ENCODE measurements around the gene NFATC2. TPM values are rescaled to one million over a fixed set of nuclear protein-coding genes. Genes with fewer than 3 reads are reported as not detected.

Gene NFATC2
- polyA plus RNA-seq, 1 of the 3 experiments (the other 2 are of a cell fraction), result 0.36 TPM

DNA sequence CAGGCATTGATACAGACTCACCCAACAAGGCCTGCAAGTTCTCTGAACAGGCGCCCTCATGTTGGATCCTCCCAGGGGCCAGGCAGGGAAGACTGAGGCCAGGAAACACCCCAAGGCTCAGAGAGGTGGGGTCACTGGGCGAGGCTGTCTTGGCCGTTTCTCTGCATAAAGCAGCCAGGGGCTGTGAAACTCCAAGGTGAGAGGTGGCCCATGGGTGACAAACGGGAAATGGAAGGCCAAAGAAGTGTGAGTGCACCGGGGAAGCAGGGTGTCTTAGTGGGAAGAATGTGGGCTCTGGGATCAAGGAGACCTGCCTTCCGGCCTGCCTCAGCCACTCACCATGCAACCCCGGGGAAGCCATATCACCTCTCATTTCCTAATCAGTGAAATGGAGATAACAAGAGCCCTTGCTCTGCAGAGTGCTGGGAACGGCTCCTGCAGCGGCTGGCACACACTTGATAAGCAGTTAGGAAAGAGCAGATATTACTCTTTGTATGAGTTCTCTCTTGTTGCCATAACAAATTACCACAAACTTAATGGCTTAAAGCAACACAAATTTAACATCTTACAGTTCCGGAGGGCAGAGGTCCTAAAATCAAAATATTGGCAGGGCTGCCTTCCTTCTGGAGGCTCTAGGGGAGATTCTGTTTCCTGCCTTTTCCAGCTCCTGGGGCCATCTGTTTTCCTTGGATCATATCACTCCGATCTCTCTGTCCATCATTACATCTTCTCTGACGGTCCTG is 168.6 kb downstream of the NFATC2 start:
- Histone ChIP-seq H3K4me2 (no peak overlapping the region), H3K27ac (ENCODE audit: low read depth in 2 of 2, low read length in 1 of 2) (0 out of 4 replicates have a peak overlapping the region, but pooled peaks of 1 of the 2 experiments have one; percentile 17), H3K4me3 (ENCODE audit: low read depth in 2 of 2, low read length in 1 of 2) (no peak overlapping the region), H3K9me3 (no peaks in the 10 kb centered on the region), H2AFZ (ENCODE audit: low read depth) (no peak overlapping the region), H3K36me3 (replicated peaks in 1 of 2; ENCODE audit: control insufficient read depth in 1 of 2, insufficient read depth in 2 of 2, low read length in 1 of 2) (no peaks in the 10 kb centered on the region), H3F3A (replicated peaks; ENCODE audit: insufficient read depth) (peaks cover 3% of the 10 kb centered on the region), H3K79me2 (ENCODE audit: insufficient read depth) (no peaks in the 10 kb centered on the region), H3K9ac (no peak overlapping the region), H3K9me2 (no peaks in the 10 kb centered on the region), H3K27me3 (ENCODE audit: insufficient read depth) (no peaks in the 10 kb centered on the region), H4K20me1 (ENCODE audit: insufficient read depth) (no peaks in the 10 kb centered on the region), H3K4me1 (ENCODE audit: control insufficient read depth in 1 of 2, insufficient read depth in 2 of 2, low read depth in 1 of 2, low read length in 1 of 2) (peaks cover under 1 to 28% of the 10 kb centered on the region in 2 experiments; a peak in 2 of 4 replicates)
- TF ChIP-seq GATA2 (CRISPR knock-in tag; IDR thresholded peaks at IDR 0.05), result peak; percentile 20
- 0 out of 4 replicates have a peak, but pooled peaks of 1 of the 2 experiments have one; percentile 6 for TF ChIP-seq EP300 (IDR thresholded peaks at IDR 0.05; ENCODE audit: borderline replicate concordance in 1 of 2, low read depth in 1 of 2, low read length in 1 of 2)
- peak; percentile 23; the same call in 1 of the 2 replicates for TF ChIP-seq RCOR1 (IDR thresholded peaks at IDR 0.05; ENCODE audit: low read length)
- TF ChIP-seq, protein P1, sequence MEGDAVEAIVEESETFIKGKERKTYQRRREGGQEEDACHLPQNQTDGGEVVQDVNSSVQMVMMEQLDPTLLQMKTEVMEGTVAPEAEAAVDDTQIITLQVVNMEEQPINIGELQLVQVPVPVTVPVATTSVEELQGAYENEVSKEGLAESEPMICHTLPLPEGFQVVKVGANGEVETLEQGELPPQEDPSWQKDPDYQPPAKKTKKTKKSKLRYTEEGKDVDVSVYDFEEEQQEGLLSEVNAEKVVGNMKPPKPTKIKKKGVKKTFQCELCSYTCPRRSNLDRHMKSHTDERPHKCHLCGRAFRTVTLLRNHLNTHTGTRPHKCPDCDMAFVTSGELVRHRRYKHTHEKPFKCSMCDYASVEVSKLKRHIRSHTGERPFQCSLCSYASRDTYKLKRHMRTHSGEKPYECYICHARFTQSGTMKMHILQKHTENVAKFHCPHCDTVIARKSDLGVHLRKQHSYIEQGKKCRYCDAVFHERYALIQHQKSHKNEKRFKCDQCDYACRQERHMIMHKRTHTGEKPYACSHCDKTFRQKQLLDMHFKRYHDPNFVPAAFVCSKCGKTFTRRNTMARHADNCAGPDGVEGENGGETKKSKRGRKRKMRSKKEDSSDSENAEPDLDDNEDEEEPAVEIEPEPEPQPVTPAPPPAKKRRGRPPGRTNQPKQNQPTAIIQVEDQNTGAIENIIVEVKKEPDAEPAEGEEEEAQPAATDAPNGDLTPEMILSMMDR (IDR thresholded peaks at IDR 0.05), result no peak
- no peak for TF ChIP-seq GABPA (IDR thresholded peaks at IDR 0.05; ENCODE audit: low read depth)
- TF ChIP-seq CHD2 (IDR thresholded peaks at IDR 0.05; ENCODE audit: low read length, partially characterized antibody), result peak; percentile 8
- no peak for TF ChIP-seq NFIC (IDR thresholded peaks at IDR 0.05; ENCODE audit: borderline replicate concordance)
- ChIA-PET POLR2A (no interaction called here), CTCF (interaction anchor here (0.7 to 6.7 kb wide), 16 partner anchors 9 to 391 kb away, joined by 3 to 95 read pairs (median 8); no protein-coding TSS in a partner anchor)
- 72% methylated on average over 12 of the region's 12 CpGs for WGBS (ENCODE audit: low lambda C conversion rate)
- DNase-seq, result peak; percentile 71

DNA sequence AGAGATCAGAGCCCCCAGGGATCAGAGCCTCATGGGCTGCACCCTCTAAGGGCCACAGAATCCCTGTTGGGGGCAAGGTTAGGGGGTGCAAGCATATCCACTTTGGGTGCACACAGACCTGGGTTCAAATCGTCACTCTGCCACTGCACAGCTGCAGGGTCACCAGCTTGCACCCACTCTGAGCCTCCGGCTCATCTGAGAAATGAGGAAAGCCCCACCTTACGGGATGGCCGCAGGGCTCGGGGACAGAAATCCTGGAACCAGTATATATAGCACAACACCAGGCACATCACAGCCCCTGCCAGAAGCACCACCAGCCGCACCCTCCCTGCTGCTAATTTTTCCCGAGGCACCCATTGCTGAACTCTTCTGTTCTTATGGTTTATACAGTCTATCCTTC is 169.6 kb downstream of the NFATC2 start:
- ChIA-PET POLR2A (no interaction called here), CTCF (interaction anchor here (0.6 to 6.7 kb wide), 42 partner anchors 10 to 793 kb away, joined by 3 to 95 read pairs (median 5); no protein-coding TSS in a partner anchor)
- Histone ChIP-seq H2AFZ (ENCODE audit: low read depth) (no peak overlapping the region), H3K36me3 (replicated peaks in 1 of 2; ENCODE audit: control insufficient read depth in 1 of 2, insufficient read depth in 2 of 2, low read length in 1 of 2) (no peaks in the 10 kb centered on the region), H3K27ac (ENCODE audit: low read depth in 2 of 2, low read length in 1 of 2) (no peak overlapping the region), H3K4me2 (no peak overlapping the region), H3F3A (replicated peaks; ENCODE audit: insufficient read depth) (peaks cover 3% of the 10 kb centered on the region), H3K4me3 (ENCODE audit: low read depth in 2 of 2, low read length in 1 of 2) (no peak overlapping the region), H4K20me1 (ENCODE audit: insufficient read depth) (no peaks in the 10 kb centered on the region), H3K9me3 (no peaks in the 10 kb centered on the region), H3K9me2 (no peaks in the 10 kb centered on the region), H3K4me1 (ENCODE audit: control insufficient read depth in 1 of 2, insufficient read depth in 2 of 2, low read depth in 1 of 2, low read length in 1 of 2) (peaks cover 6 to 24% of the 10 kb centered on the region in 2 experiments; a peak in 2 of 4 replicates), H3K27me3 (ENCODE audit: insufficient read depth) (no peaks in the 10 kb centered on the region), H3K79me2 (ENCODE audit: insufficient read depth) (no peaks in the 10 kb centered on the region), H3K9ac (no peak overlapping the region)
- TF ChIP-seq, protein P2, sequence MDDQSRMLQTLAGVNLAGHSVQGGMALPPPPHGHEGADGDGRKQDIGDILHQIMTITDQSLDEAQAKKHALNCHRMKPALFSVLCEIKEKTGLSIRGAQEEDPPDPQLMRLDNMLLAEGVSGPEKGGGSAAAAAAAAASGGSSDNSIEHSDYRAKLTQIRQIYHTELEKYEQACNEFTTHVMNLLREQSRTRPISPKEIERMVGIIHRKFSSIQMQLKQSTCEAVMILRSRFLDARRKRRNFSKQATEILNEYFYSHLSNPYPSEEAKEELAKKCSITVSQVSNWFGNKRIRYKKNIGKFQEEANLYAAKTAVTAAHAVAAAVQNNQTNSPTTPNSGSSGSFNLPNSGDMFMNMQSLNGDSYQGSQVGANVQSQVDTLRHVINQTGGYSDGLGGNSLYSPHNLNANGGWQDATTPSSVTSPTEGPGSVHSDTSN (IDR thresholded peaks at IDR 0.05), result no peak
- TF ChIP-seq RAD21 (IDR thresholded peaks at IDR 0.05; ENCODE audit: low read length) (no peak), RXRA (IDR thresholded peaks at IDR 0.05; ENCODE audit: borderline replicate concordance, low read depth) (no peak), MXI1 (IDR thresholded peaks at IDR 0.05; ENCODE audit: low read depth, low read length) (no peak), NFIC (IDR thresholded peaks at IDR 0.05; ENCODE audit: borderline replicate concordance) (no peak), EZH2phosphoT487 (IDR thresholded peaks at IDR 0.05; ENCODE audit: borderline replicate concordance, low read depth) (no peak), JUND (IDR thresholded peaks at IDR 0.05) (no peak), EP300 (IDR thresholded peaks at IDR 0.05; ENCODE audit: borderline replicate concordance in 1 of 2, low read depth in 1 of 2, low read length in 1 of 2) (no peak), TCF12 (IDR thresholded peaks at IDR 0.05) (no peak)
- TF ChIP-seq, protein P3, sequence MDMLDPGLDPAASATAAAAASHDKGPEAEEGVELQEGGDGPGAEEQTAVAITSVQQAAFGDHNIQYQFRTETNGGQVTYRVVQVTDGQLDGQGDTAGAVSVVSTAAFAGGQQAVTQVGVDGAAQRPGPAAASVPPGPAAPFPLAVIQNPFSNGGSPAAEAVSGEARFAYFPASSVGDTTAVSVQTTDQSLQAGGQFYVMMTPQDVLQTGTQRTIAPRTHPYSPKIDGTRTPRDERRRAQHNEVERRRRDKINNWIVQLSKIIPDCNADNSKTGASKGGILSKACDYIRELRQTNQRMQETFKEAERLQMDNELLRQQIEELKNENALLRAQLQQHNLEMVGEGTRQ (IDR thresholded peaks at IDR 0.05; ENCODE audit: borderline replicate concordance, low read depth, low read length), result no peak
- no peak for DNase-seq
- WGBS (ENCODE audit: low lambda C conversion rate), result 64% methylated on average over 7 of the region's 7 CpGs
